ENCODE data around the gene KSR1. TPM values are rescaled to one million over a fixed set of nuclear protein-coding genes. Genes with fewer than 3 reads are reported as not detected.
"Not testable (repeated sequence)": the region's sequence is repeated elsewhere in the genome, so short reads cannot be mapped to it uniquely, and the experiment has no call there.

KSR1 gene
- total RNA-seq, 4 donors from 2014 or later, result 17.7 to 77.0 (median 34.6) TPM

- no peak for TF ChIP-seq POLR2A (IDR thresholded peaks at IDR 0.05)
- no peak for TF ChIP-seq CTCF (IDR thresholded peaks at IDR 0.05)
- intact Hi-C loops (cut with DNase I; ENCODE audit: low total_unique reads), result no loop called here
- no peaks in the 10 kb centered on the region for H3K36me3 ChIP-seq
These were observed 207.8 kb downstream of the KSR1 start for GRCh38 chr17:27663936-27664605.

GRCh38 chr17:27664606-27664965 lies 208.3 kb downstream of the KSR1 start:
- H3K27me3 ChIP-seq, result no peaks in the 10 kb centered on the region
- no peak for DNase-seq
- no peaks in the 10 kb centered on the region for H3K9me3 ChIP-seq
- intact Hi-C loops (cut with DNase I; ENCODE audit: low total_unique reads), result no loop called here
- H3K4me1 ChIP-seq, result no peaks in the 10 kb centered on the region
- no peak overlapping the region for H3K27ac ChIP-seq
- TF ChIP-seq POLR2A (IDR thresholded peaks at IDR 0.05) (no peak), CTCF (IDR thresholded peaks at IDR 0.05) (no peak)
- no peaks in the 10 kb centered on the region for H3K36me3 ChIP-seq
- H3K4me3 ChIP-seq, result no peak overlapping the region

More at GRCh38 chr17:27663936-27664605, 207.8 kb downstream of the KSR1 start:
- Histone ChIP-seq H3K4me1 (no peaks in the 10 kb centered on the region), H3K27me3 (no peaks in the 10 kb centered on the region), H3K9me3 (no peaks in the 10 kb centered on the region), H3K4me3 (no peak overlapping the region), H3K27ac (no peak overlapping the region)
- peak in 1 of 2 donors; percentile 3 for DNase-seq

- intact Hi-C loops (cut with DNase I; ENCODE audit: low total_unique reads), result no loop called here
- Histone ChIP-seq H3K4me3 (no peak overlapping the region), H3K36me3 (no peaks in the 10 kb centered on the region), H3K27me3 (no peaks in the 10 kb centered on the region), H3K4me1 (no peaks in the 10 kb centered on the region), H3K27ac (no peak overlapping the region), H3K9me3 (no peaks in the 10 kb centered on the region)
- DNase-seq, result no peak
- no peak for TF ChIP-seq CTCF (IDR thresholded peaks at IDR 0.05)
These were observed 209.3 kb downstream of the KSR1 start for GRCh38 chr17:27665549-27665948.

- H3K4me3 ChIP-seq; DNase-seq; H3K9me3 ChIP-seq; intact Hi-C loops (cut with DNase I; ENCODE audit: low total_unique reads); H3K27ac ChIP-seq; H3K4me1 ChIP-seq; H3K36me3 ChIP-seq; H3K27me3 ChIP-seq: not testable (repeated sequence)
These were observed 210.0 kb downstream of the KSR1 start for GRCh38 chr17:27666270-27666669.

- Histone ChIP-seq H3K4me1 (no peaks in the 10 kb centered on the region), H3K4me3 (no peak overlapping the region), H3K9me3 (no peaks in the 10 kb centered on the region), H3K27me3 (no peaks in the 10 kb centered on the region), H3K36me3 (no peaks in the 10 kb centered on the region), H3K27ac (no peak overlapping the region)
- no peak for TF ChIP-seq CTCF (IDR thresholded peaks at IDR 0.05)
- no peak for TF ChIP-seq POLR2A (IDR thresholded peaks at IDR 0.05)
- DNase-seq, result no peak
- intact Hi-C loops (cut with DNase I; ENCODE audit: low total_unique reads), result no loop called here
These were observed 210.7 kb downstream of the KSR1 start for GRCh38 chr17:27666831-27667560.

Data from uterus (tissue), 4 donors.